Dermis microvascular lymphatic vessel endothelial cell (primary cell): ENCODE measurements around the gene PCED1A. TPM values are rescaled to one million over a fixed set of nuclear protein-coding genes. Genes with fewer than 3 reads are reported as not detected.

Experiments
- total RNA-seq: library from RNA; depleted of rRNA; stranded (reverse); fragments of >200 nt; gene quantifications from 2 replicates; pipeline ENCODE4 v1.2.1, GENCODE V29; 2014

PCED1A gene
- total RNA-seq, 1 donor from 2014 or later, result 9.6 TPM

Other genes starting within 250 kb of the PCED1A start
- 104 and 120 TPM in 2 replicates for gene NOP56, start 188.0 kb downstream of the PCED1A start, total RNA-seq
- 113 and 114 TPM in 2 replicates for gene IDH3B, start 176.4 kb downstream of the PCED1A start, total RNA-seq
- gene EBF4, start 147.9 kb downstream of the PCED1A start, total RNA-seq, result 0.77 and 4.7 TPM in 2 replicates
- 0.13 and 0.63 TPM in 2 replicates for gene CPXM1, start 40.0 kb downstream of the PCED1A start, total RNA-seq
- gene C20orf141, start 25.7 kb downstream of the PCED1A start, total RNA-seq, result not detected in 2 replicates
- gene TMEM239, start 24.3 kb downstream of the PCED1A start, total RNA-seq, result not detected in 2 replicates
- 32.5 and 36.5 TPM in 2 replicates for gene VPS16, start 90 bp upstream of the PCED1A start, total RNA-seq
- gene PTPRA, start 32.8 kb upstream of the PCED1A start, total RNA-seq, result 18.7 and 25.7 TPM in 2 replicates
- not detected in 2 replicates for gene GNRH2, start 203.0 kb upstream of the PCED1A start, total RNA-seq
- gene MRPS26, start 205.4 kb upstream of the PCED1A start, total RNA-seq, result 29.6 and 32.7 TPM in 2 replicates
- gene OXT, start 231.0 kb upstream of the PCED1A start, total RNA-seq, result not detected in 2 replicates
- gene AVP, start 244.1 kb upstream of the PCED1A start, total RNA-seq, result not detected in 2 replicates